ENCODE data around the gene TBC1D14. TPM values are rescaled to one million over a fixed set of nuclear protein-coding genes. Genes with fewer than 3 reads are reported as not detected.

Gene TBC1D14
- total RNA-seq, 1 donor, result 39.4 TPM

DNA sequence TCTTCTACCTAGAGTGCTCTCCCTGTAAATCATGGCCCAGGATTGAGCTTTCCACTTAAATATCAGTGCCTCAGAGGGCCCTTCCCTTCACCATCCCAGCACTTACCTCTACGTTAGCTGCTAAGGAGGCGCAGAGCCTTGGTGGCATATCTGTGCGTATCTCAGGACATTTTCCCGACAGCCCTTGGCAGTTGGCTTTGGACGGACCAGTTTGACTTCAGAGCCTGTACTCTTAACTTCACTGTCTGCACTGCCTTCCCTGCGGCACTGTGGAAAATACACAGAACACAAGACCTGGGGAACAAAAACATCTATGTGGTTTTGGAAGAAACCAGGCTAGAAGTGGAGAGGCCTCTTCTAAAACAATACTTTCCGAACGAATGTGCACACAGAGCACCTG lies 135.9 kb downstream of the TBC1D14 start:
- Histone ChIP-seq H3K79me2 (ENCODE audit: insufficient read depth, low read length) (peaks cover 72% of the 10 kb centered on the region), H3K9me3 (ENCODE audit: low read depth, low read length) (no peaks in the 10 kb centered on the region), H3K36me3 (ENCODE audit: insufficient read depth, low read length) (no peaks in the 10 kb centered on the region), H3K4me3 (ENCODE audit: insufficient read depth, low read length) (no peak overlapping the region), H3K27me3 (ENCODE audit: insufficient read depth, low read length) (no peaks in the 10 kb centered on the region), H3K4me1 (ENCODE audit: insufficient read depth, low read length) (peaks cover 24% of the 10 kb centered on the region), H3K27ac (ENCODE audit: low read depth, low read length) (no peak overlapping the region), H4K20me1 (ENCODE audit: insufficient read depth, low read length) (peaks cover 64% of the 10 kb centered on the region), H3K4me2 (ENCODE audit: insufficient read depth, low read length) (no peak overlapping the region), H2AFZ (ENCODE audit: low read length) (no peak overlapping the region)
- TF ChIP-seq, protein P1, sequence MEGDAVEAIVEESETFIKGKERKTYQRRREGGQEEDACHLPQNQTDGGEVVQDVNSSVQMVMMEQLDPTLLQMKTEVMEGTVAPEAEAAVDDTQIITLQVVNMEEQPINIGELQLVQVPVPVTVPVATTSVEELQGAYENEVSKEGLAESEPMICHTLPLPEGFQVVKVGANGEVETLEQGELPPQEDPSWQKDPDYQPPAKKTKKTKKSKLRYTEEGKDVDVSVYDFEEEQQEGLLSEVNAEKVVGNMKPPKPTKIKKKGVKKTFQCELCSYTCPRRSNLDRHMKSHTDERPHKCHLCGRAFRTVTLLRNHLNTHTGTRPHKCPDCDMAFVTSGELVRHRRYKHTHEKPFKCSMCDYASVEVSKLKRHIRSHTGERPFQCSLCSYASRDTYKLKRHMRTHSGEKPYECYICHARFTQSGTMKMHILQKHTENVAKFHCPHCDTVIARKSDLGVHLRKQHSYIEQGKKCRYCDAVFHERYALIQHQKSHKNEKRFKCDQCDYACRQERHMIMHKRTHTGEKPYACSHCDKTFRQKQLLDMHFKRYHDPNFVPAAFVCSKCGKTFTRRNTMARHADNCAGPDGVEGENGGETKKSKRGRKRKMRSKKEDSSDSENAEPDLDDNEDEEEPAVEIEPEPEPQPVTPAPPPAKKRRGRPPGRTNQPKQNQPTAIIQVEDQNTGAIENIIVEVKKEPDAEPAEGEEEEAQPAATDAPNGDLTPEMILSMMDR (IDR thresholded peaks at IDR 0.05; ENCODE audit: extremely low read depth, low read depth, low read length), result no peak
- no peak for DNase-seq (ENCODE audit: insufficient read length, low spot score, missing footprints)

DNA sequence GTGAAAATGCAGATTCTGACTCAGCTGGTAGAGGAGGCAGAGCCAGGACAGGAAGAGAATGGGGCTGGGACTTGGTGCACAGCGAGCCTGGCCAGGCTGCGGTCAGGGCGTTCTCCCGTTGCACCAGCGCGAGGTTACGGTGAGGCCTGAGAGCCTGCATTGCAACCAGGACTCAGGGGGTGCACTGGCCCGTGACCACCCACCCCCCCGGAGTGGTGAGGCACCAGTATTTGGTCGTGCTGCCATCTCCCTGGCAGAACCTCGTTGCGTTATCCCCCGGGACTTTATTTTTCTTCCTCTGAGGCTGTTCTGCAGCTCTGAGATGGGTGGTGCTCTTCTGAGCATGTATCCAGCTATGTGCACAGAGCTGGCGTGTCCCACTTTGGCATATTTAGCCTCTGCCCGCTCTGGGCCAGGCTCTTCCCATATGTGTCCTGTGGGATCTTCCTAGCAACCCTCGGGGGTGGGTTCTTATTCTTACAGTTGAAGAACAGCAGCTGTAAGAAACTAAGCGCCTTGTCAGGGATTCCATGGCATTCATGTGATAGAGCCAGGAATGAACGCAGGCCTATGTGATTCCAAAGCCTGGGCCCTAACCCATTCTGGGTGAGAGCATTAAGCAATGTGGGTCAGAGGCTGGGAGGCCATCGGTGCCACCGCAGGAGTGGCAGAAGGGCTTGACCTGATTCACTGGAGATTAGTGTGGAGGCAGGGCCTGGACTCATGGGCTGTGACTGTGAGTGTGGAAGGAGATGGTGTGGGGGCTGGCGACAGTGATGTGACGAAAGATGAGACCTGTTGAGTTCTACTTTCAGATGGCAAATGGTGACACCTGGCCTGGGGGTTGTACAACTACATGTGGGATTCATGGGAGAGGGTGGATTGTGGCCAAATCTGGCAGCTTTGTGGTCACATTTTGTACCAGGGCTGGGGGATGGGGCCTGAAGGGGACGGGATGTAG lies 136.6 kb downstream of the TBC1D14 start:
- no peak overlapping the region for H3K27ac ChIP-seq (ENCODE audit: low read depth, low read length)
- DNase-seq (ENCODE audit: insufficient read length, low spot score, missing footprints), result peak; percentile 72
- H3K9me3 ChIP-seq (ENCODE audit: low read depth, low read length), result no peaks in the 10 kb centered on the region
- H3K4me3 ChIP-seq (ENCODE audit: insufficient read depth, low read length), result no peak overlapping the region
- no peak overlapping the region for H2AFZ ChIP-seq (ENCODE audit: low read length)
- H3K4me2 ChIP-seq (ENCODE audit: insufficient read depth, low read length), result no peak overlapping the region
- peaks cover 24% of the 10 kb centered on the region for H3K4me1 ChIP-seq (ENCODE audit: insufficient read depth, low read length)
- H4K20me1 ChIP-seq (ENCODE audit: insufficient read depth, low read length), result peaks cover 68% of the 10 kb centered on the region
- H3K79me2 ChIP-seq (ENCODE audit: insufficient read depth, low read length), result peaks cover 77% of the 10 kb centered on the region
- H3K36me3 ChIP-seq (ENCODE audit: insufficient read depth, low read length), result no peaks in the 10 kb centered on the region
- TF ChIP-seq, protein P1 (IDR thresholded peaks at IDR 0.05; ENCODE audit: extremely low read depth, low read depth, low read length), result no peak
- no peaks in the 10 kb centered on the region for H3K27me3 ChIP-seq (ENCODE audit: insufficient read depth, low read length)

DNA sequence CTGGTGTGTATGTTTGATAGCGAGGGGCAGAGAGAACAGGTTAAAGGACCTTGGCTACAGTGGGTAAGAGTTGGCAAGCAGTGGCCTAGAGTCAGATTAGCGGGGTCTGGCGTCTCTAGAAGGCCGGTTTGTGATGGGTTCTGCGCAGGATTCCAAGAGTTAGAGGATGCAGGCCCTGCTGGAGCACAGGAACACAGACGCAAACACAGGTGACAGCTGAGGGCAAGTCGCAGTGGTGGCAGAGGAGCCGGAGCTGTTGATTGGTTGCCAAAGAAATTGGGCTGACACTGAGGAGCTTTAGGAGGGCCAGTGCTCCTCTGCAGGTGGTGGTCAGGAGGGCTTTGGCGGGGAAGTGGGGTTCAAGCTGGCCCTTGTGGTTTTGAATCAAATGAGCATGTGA lies 137.3 kb downstream of the TBC1D14 start:
- peaks cover 71% of the 10 kb centered on the region for H4K20me1 ChIP-seq (ENCODE audit: insufficient read depth, low read length)
- H3K4me3 ChIP-seq (ENCODE audit: insufficient read depth, low read length), result no peak overlapping the region
- no peaks in the 10 kb centered on the region for H3K27me3 ChIP-seq (ENCODE audit: insufficient read depth, low read length)
- peaks cover 17% of the 10 kb centered on the region for H3K4me1 ChIP-seq (ENCODE audit: insufficient read depth, low read length)
- H3K9me3 ChIP-seq (ENCODE audit: low read depth, low read length), result no peaks in the 10 kb centered on the region
- H3K79me2 ChIP-seq (ENCODE audit: insufficient read depth, low read length), result peaks cover 81% of the 10 kb centered on the region
- no peak overlapping the region for H3K27ac ChIP-seq (ENCODE audit: low read depth, low read length)
- H3K36me3 ChIP-seq (ENCODE audit: insufficient read depth, low read length), result no peaks in the 10 kb centered on the region
- H2AFZ ChIP-seq (ENCODE audit: low read length), result no peak overlapping the region
- H3K4me2 ChIP-seq (ENCODE audit: insufficient read depth, low read length), result no peak overlapping the region
- peak; percentile 73 for DNase-seq (ENCODE audit: insufficient read length, low spot score, missing footprints)
- TF ChIP-seq, protein P1 (IDR thresholded peaks at IDR 0.05; ENCODE audit: extremely low read depth, low read depth, low read length), result no peak

DNA sequence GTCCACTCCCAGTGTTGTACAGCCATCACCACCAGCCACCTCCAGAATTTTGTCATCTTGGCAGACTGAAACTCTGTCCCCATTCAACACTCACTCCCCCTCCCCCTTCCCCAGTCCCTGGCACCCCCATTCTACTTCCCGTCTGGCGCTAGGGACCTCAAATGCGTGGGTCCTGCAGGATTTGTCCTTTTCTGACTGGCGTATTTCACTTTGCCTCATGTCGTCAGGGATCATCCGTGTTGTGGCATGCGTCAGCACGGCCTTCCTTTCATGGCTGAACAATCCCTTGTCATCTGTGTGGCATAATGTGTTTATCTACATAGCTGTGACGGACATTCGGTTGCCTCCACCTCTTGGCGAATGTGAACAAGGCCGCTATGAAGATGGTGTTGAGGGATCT lies 139.0 kb downstream of the TBC1D14 start:
- Histone ChIP-seq H3K27ac (ENCODE audit: low read depth, low read length) (no peak overlapping the region), H3K9me3 (ENCODE audit: low read depth, low read length) (no peaks in the 10 kb centered on the region), H3K27me3 (ENCODE audit: insufficient read depth, low read length) (no peaks in the 10 kb centered on the region), H3K4me1 (ENCODE audit: insufficient read depth, low read length) (peaks cover 16% of the 10 kb centered on the region), H2AFZ (ENCODE audit: low read length) (no peak overlapping the region), H3K4me2 (ENCODE audit: insufficient read depth, low read length) (no peak overlapping the region), H4K20me1 (ENCODE audit: insufficient read depth, low read length) (peaks cover 75% of the 10 kb centered on the region), H3K4me3 (ENCODE audit: insufficient read depth, low read length) (no peak overlapping the region), H3K79me2 (ENCODE audit: insufficient read depth, low read length) (peaks cover 95% of the 10 kb centered on the region), H3K36me3 (ENCODE audit: insufficient read depth, low read length) (no peaks in the 10 kb centered on the region)
- no peak for DNase-seq (ENCODE audit: insufficient read length, low spot score, missing footprints)
- TF ChIP-seq, protein P1 (IDR thresholded peaks at IDR 0.05; ENCODE audit: extremely low read depth, low read depth, low read length), result no peak

Data from osteoblast (primary cell).